Suppressor macrophage treated with lipopolysaccharide for 1 hour (primary cell): ENCODE measurements around the gene LBHD1.
"Not testable (repeated sequence)": the region's sequence is repeated elsewhere in the genome, so short reads cannot be mapped to it uniquely, and the experiment has no call there.

ENCODE experiments used
- DNase-seq, 3 donors: peaks; one replicate each; pipeline ENCODE4 v3.0.0-alpha.2; 2020 to 2022

The LBHD1 gene

GRCh38 chr11:62656796-62657429, 15.2 kb downstream of the LBHD1 start:
- DNase-seq: no peak

- DNase-seq: no peak
These were observed 17.8 kb downstream of the LBHD1 start for GRCh38 chr11:62654297-62654696.

GRCh38 chr11:62652161-62653006, 19.7 kb downstream of the LBHD1 start:
- peak in 2 of 3 donors; percentile 21 to 28 for DNase-seq

- not testable (repeated sequence) for DNase-seq
These were observed 21.8 kb downstream of the LBHD1 start for GRCh38 chr11:62650283-62650682.

GRCh38 chr11:62649486-62649885, 22.6 kb downstream of the LBHD1 start:
- DNase-seq: no peak

GRCh38 chr11:62648967-62649364, 23.1 kb downstream of the LBHD1 start:
- DNase-seq: no peak

- DNase-seq: no peak
These were observed 23.7 kb downstream of the LBHD1 start for GRCh38 chr11:62648185-62648966.

GRCh38 chr11:62647609-62648005, 24.5 kb downstream of the LBHD1 start:
- no peak for DNase-seq

GRCh38 chr11:62646825-62647608, 25.1 kb downstream of the LBHD1 start:
- DNase-seq: no peak

GRCh38 chr11:62645946-62646824, 25.9 kb downstream of the LBHD1 start, which contains the start of gene GANAB:
TSS of gene GANAB (minus strand) at chr11:62646613. CDS start at chr11:62646599, 14 bp downstream.
- peak; percentile 99 to 100 (median 100) for DNase-seq

GRCh38 chr11:62645671-62645945, 26.5 kb downstream of the LBHD1 start:
- DNase-seq: peak in 1 of 3 donors; percentile 18

GRCh38 chr11:62644220-62644619, 27.8 kb downstream of the LBHD1 start:
- no peak for DNase-seq

GRCh38 chr11:62632492-62632891, 39.6 kb downstream of the LBHD1 start:
- DNase-seq: no peak

- peak in 2 of 3 donors; percentile 20 to 26 for DNase-seq
These were observed 44.4 kb downstream of the LBHD1 start for GRCh38 chr11:62627713-62628112.

GRCh38 chr11:62622476-62623089, 49.5 kb downstream of the LBHD1 start:
- DNase-seq: no peak

- peak; percentile 98 for DNase-seq
These were observed 50.2 kb downstream of the LBHD1 start, which contains the start of gene B3GAT3 for GRCh38 chr11:62621567-62622470. TSS of gene B3GAT3 (minus strand) at chr11:62621986. CDS start at chr11:62621947, 39 bp downstream.

GRCh38 chr11:62621027-62621566, 51.0 kb downstream of the LBHD1 start:
- no peak for DNase-seq

- not testable (repeated sequence) for DNase-seq
These were observed 55.1 kb downstream of the LBHD1 start for GRCh38 chr11:62616957-62617356.

GRCh38 chr11:62615521-62615920, 56.5 kb downstream of the LBHD1 start:
- no peak for DNase-seq

- DNase-seq: no peak
These were observed 57.8 kb downstream of the LBHD1 start for GRCh38 chr11:62614275-62614674.
